HL-60/S4 (cell line): ENCODE data around the gene NFATC2.

Source experiments
- in situ Hi-C: fragments of 300-500 bp; cut with MboI; formaldehyde crosslinking; loops from 2 replicates; pipeline ENCODE4 v1.14.3; 2022; ENCODE audit warnings: low sequenced_read_pairs

The NFATC2 gene

DNA sequence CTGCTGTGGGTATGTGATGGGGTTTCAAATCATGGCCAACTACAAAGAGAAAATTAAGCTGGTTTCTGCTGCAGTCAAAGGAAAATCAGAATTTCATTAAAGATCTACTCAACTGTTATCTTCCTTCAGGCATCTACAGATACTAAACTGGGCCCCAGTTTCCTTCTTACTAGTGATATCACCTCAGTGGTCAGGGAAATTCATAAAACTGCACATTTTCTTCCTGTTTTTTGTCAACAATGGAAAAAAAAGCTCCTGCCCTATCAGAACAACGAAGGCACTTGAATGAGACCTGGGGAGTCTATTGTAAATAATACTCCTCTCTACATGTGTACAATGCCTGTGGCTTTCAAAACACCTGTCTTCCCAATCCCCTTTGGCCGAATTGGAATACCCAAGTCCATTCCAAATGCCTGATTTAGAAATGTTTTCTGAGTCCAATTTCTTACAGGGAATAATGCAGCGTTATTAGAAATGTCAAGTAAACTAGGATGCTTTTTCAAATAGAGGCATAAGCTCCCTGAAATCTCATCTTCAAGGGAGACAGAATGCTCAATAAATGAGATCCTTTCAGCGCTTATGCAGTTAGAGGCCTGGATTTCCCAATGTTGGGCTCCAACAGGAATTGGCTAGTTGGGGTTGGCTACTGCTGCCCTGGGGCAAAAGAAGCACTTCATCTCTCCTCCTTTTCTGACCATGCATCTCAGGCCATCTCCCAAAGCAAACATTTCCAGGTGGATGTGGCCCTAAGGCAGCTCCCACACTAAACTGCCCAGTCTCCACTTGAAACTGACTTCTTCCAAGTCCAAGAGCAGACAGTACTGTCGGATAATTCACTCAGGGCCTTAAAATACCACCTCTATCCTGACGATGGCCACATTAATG is 143.3 kb downstream of the NFATC2 start:
- in situ Hi-C loops: no loop called here

DNA sequence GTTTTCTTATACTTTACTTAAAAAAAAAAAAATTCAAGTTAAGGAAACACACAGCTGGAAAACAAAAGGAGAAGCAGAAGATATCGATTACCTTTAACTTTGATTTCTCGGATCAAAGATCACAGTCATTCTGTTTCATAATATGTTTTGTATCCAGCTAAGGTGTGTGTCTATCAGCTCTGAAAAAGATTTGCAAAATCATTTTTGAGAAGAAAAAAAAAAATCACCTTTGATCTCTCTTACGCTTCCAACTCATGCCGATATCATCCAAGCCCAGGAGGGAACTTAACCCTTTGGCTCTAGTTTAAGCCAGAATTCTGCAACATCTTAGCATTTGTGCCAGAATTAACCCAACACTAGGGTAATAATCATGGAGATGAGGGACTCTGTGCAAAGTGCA is 144.0 kb downstream of the NFATC2 start:
- in situ Hi-C loops: no loop called here

DNA sequence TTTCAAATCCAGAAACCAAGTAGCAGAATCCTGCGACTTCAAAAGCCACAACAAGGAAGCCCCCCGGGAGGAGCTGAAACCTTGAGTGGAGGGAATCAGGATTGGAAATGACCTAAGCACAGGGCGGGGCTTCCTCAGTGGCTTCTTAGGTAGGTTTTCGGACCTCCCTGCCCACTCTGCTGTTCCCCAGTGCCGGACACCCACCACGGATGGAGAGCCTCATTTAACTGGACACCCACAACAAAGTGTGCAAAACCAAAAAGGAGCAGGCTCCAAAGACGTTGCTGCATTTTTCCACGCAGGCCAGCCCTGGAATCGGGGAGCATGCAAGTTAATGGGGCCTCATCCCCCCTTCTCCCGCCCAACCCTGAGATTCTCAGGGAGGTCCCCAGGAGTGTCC is 144.4 kb downstream of the NFATC2 start:
- in situ Hi-C loops: no loop called here

DNA sequence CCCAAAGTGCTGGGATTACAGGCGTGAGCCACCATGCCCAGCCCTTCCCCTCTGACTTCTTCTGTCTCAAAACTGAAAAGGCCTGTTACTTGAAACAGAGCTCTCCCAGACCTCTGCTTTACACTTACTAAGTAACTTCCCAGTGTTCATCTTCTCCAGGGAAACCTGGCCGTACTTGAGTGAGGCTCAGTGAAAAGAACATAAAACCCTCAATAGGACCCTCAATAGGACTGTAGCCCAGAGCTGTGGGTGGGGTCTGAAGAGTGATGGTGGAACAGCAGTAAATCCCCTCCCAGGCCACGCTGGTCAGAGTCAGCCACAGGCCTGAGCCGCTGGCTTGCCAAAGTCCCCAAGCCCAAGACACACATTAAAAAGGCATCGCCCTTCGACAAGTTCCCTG is 145.4 kb downstream of the NFATC2 start:
- in situ Hi-C loops: no loop called here

DNA sequence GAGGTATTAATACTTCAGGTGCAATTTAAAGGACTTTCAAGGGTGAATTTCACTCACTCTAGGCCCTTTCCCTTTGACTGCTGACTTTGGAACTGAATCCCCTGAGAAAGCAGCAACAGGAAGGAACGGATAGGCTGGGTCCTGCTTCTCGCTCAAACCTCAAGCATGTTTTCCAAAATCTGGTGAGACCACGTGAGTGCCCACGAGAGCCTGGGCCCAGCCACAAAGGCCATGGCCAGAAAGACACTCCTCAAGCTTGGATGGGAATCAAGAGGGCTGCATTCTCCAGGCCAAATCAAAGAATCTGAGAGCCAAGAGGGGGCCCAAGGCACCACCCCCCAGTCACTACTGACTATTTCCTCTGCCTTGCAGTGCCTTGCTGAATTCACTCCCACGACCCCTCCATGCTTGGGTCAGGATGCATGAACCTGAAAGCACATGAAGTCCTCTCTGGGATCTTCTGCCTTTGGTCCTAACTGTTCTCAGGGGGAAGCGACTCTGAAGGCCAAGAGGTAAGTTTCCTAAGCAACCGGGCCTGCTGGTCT is 146.1 kb downstream of the NFATC2 start:
- in situ Hi-C loops: no loop called here

DNA sequence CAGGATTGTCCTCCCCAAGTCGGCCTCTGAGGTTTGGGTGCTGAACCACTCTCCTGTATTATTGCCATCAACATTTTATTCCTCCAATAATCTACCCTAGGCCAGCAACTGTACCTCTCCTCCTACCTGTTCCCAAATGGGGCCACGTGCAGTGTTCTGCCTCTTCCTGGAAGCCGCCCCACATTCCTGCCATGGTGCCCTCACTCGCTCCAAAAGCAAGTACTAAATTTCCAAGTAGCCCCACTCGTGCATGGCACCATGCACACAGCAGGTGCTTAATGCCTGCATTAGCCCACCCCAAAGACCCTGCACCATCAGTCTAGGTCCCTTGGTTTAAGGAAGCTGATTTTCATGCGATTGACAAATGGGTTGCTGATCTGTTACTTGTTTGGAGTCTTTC is 147.8 kb downstream of the NFATC2 start:
- in situ Hi-C loops: no loop called here

DNA sequence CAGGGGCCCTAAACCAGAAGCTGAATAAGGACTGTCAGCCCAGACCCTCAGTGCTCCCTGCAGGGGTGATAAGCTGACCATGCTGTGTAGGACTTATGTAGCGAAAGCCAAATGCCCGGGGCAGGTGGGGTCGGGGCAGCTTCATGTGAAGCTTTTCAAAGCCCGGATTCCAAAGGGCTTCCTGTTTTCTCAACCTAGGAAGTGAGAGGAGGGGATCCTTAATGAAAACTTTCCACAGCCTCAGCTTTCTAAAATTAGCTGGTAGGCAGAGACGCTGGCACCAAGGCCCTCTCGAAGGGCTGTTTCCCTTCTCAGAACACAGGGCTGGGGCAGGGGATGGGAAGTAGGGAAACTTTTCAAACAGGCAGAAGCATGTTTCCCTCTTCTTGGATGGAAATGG is 148.9 kb downstream of the NFATC2 start:
- in situ Hi-C loops: no loop called here

DNA sequence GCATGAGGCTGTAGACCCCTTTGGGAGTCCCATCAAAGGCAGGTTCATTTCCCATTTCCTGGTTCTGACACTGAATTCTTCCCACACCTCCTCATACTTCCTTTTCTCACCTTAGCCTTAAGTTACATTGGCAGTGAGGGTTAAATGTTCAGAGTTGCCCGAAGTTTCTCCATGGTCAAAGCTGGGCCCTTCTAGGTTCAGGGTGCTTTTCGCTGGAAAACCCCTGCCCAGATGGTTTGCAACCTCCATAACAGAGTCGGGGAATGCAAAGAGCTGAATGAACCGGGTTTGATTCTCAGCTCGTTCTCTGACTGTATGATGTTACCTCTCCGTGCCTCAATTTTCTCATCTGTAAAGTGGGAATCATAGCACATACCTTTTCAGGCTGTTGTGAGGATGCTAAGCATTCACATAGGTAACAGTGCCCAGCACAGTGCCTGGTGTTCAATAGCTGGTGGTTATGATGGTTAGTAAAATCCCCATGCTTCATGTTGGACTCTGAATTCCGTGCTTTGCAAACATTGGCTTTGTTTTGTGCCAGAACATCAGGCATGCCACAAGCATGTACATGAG is 149.8 kb downstream of the NFATC2 start:
- in situ Hi-C loops: no loop called here

DNA sequence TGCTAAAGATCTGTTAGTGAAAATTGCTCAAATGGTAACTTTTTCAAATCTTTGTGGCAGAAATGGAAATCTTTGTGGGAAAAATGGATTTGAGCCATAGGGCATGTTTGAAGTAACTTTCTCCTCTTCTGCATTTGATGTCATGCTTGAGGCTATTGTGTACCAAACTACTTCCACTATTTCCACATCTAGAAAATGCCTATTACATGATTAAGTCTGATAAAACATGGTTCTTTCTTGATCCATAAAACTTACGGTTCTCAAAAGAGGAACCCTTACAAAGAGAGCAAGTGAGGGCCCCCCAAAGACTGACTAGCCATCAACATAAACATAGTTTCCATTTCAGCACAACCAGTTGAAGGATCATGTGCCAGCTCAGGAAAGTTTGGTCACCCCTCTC is 150.6 kb downstream of the NFATC2 start:
- in situ Hi-C loops: no loop called here

DNA sequence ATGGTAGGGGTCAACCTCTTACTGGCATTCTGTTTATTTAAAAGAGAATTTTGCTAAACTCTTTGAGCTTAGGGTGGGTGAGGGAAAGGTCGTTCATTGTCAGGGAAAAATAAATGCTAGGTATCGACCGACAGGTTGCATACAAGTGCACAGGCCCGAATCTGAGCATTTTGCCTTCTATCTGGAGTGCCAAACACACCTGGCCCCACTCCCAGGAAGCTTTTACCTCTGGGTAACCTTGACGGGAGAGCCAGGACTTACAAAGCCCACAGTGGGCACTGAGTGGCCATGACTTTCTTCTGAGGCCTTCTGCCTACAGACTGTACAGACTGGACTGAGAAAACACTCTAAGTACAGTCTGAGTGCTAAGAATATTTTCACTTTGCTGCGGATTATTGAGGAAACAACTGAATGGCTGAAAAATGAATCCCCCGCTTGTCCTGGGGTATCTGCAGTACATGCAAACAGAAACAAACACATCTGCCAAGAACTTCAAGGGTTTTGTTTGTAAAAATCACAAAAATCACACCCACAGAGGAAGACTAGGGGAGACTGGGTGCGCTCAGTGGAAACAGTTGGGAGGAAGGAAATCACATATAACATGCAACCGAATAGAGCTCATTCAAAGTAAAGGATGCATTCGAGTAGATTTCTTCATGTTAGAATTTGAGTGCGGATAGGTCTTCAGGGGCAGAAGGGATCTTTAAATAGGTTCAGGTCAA is 152.8 kb downstream of the NFATC2 start:
- in situ Hi-C loops: no loop called here

DNA sequence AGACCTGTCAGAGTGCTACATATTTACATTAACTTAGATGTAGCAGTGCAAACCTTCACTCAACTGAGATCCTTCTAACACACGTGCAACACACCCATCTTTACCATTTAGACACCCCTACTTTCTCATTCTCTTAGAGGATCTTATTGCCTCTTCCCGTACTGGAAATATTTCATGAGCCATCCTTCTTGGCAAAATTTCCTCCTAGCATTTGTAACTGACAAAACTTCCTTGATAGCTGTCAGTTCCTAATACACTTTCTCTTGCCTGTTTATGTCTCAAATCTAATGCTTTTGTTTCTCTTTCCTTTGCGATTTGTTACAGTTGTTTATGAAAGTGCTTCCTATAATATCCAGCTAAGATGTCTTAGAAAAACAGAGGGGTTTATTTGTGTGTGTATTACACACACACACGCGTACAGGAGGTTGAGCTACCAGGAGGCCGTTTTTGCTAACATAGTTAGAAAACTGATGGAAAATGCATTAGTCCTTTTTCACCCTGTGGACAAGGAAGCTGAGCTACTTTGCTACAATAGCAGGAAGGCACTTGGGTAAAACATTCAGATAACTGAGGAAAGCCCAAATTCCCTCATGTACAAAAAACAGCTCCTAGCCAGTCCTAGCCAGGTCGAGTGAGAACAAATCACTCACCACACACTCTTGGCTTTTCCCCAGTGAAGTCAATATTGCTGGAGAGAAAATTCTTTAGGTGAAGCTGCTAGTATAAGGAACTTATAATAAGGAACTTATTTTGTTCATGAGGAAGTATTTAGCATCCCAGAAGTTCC is 153.6 kb downstream of the NFATC2 start:
- in situ Hi-C loops: no loop called here

DNA sequence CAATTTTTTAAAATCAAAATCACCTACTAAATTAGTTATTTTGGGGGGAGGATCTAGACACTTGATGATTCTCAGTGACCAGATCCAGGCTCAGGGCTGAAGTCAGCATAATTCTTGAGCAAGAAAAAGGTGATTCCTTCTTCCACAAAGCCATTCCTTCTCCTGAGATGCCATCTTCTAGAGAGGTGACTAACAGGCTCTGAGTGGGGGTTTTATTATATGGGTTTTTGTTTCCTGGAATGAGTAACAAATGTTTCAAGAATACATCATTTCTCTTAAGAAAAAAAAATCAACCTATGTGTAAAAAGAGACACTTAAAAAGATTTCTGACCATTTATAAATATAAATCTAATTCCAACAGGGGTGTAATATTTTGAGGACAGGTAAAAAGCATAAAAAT is 154.3 kb downstream of the NFATC2 start:
- in situ Hi-C loops: no loop called here

DNA sequence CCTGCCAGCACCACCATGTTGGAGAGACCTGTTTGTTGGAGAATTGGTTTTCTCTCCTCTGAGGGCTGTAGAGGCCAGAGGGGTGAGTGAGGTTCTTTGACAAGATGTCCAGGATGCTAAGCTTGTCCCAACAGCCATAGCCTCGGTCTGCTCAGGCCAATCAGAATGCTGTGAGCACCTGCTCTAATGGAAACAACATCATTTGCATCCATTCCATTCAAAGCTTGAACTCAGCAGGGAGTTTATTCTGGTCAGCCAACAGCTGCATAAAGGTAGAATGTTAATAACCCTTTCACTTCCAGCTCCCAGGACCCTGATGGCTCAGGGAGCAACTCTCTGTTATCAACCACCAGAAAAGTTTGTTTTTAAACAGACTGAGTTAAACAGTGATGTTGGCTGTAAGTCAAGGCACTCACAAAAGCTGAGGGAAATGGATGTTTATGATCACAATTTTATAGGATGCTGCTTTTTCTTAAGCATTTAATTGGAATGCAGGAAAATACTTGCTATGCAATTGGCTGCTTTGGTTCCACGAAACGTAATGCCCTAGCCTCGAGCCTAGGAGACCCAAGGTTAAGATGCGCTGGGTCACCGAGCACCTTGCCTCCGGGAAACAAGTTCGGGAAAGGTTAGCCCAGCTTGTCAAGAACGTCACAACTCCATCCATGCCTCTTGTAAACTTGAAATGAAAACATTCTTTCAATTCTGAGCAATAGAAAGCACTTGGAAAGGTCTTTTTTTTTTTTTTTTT is 155.2 kb downstream of the NFATC2 start:
- in situ Hi-C loops: no loop called here

DNA sequence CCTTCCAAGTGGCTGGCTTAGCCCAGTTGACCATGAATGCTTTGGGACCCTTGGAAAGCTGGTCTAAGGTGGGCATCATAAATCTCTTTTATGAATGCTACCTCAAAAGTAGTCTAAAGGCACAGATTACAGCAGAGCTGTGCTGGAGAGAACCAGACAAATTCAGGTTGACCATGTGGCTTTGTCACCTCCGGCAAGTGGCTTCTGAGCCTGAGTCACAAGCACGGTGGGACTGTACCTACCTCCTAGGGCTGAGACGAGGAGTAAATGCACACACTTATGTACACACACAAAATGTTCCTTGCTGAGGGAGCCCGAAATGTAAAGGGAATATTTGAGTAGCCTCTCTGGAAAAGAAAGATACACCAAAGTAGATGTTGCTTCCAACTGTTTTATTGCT is 155.9 kb downstream of the NFATC2 start:
- in situ Hi-C loops: no loop called here

DNA sequence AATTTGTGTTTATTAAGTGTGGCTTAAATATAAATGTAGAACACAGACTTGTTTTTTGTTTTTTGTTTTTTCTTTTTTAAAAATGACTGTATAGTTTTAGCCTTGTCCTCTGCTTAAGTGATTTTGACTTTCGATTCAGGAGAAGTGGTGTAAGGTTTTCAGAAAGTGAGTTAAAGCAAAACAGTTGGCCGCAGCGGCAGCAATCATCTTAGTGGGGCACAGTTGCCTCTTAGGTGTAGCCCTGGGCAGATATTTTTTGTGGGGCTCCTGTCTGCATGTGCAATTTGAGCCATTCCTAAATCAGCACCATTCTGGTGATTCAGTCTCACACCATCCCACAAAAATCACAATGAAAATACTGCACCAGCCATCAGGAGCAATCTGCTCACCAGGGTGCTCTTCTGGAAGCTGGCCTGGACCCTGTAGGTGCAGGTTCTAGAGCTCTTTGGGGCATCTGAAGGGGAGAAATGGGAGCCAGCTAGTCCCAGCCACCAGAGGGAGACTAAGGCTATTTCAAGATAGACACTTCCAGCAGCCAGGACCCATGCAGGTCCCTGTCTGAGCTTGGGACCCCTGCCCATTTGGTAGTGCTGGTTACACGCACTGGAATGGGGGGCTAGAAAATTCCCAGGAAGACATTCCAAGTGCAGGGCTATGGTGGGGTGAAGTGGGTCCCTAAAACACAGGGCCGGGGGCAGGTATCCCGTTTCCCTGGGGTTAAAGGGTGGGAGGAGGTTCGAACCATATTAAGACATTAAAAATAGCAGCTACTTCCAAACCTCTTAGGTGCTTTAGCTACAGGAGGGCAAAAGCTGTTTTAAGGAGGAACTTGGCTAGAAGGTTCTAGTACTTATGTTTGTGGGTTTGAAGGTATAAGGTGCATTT is 156.6 kb downstream of the NFATC2 start:
- in situ Hi-C loops: no loop called here

DNA sequence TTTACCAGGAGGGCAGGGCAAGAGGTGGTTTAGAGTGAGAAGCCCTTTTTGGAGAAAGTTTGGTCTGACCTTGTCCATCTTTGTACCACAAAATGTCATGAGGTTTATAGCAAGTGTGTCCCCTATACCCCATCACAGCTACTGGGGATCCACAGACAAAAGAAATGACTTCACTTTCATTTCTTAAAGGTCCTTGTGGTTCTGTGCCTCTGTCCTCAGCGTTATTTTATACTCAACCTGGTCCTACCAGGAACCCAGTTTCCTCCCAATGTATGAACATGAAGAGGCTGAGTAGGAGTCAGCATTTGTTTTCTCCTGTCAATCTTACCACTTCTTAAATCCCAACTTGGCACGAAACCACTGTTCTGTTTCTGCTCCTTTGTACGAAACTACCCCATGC is 157.6 kb downstream of the NFATC2 start:
- in situ Hi-C loops: no loop called here

DNA sequence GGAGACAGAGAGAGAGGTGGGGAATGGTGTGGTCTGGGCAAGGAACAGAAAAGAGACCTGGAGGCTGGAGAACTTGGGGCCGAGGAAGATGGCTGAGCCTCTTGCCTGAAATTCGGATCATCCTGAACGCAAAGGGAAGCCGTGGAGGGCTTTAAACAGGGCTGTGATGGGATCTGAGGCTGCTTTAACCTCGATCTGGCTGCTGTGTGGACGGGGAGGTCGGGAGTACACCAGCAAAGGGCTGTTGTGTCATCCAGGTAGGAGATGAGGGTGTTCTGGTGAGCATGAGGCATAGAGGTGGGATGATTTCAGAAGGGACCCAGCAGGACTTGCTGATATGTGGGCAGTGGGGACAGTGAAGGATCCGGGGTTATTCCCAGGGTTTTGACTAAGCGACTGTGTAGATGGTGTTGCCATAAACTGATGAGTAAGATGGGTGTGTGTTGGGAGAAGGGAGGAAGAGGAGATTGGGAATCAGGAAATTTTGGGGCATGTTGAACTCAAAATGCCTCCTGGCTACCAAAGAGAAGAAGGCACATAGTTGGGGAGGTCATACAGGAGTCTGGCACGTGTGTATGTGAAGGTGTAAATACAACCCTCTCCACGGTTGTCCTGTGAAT is 158.5 kb downstream of the NFATC2 start:
- in situ Hi-C loops: no loop called here

DNA sequence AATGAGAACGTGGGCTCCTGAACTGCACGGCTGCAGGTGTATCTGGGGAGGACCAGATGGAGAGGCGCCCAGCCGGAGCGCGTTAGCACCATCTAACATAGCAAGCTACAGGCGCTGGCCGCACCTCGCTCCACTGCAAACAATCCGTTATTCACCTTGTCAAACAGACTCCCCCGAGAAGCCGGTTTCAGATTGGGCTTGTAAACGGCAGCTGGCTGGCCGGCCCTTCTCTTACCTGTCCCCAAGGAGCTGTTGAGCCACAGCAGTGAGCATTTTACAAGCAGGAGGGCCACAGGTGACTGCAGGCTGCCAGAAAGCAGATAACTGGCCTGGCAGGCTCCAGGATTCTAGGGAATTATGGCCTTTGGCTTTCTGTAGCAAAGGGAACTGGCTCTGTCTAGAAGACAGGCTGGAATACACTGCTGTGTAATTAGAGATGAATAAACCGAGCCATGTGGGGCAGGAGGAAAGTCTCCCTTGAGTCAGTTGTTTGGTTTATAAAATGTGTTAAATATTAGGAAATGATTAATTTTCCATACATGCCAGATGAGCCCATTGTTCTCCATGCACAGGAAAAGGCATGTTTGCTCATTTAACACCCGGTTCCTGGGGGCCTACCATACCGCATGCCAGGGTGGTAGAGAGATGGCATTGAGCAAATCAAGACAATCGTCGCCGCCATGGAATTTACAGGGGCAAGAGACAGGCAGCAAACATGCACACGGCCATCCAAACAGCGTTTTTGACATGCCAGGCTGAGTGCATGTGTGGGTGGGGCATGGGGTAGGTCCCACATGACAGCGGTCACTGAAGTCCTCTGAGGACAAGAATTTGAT is 159.3 kb downstream of the NFATC2 start:
- in situ Hi-C loops: no loop called here
